Activated naive CD8-positive, alpha-beta T cell treated with anti-CD3 and anti-CD28 coated beads, Interleukin-2, amount 50 U/mL, for 24 hours (primary cell): Measurements from ENCODE around the gene APLP2.
"Not testable (repeated sequence)": the region's sequence is repeated elsewhere in the genome, so short reads cannot be mapped to it uniquely, and the experiment has no call there.

Source experiments
- ATAC-seq: fragments of 150-1000 bp; cut with Tn5 transposase; one replicate; pipeline ENCODE4 v1.10.0; 2021
- DNase-seq: peaks from one replicate; pipeline ENCODE4 v3.0.0; 2021
- H3K27ac Mint-ChIP-seq: one replicate; pipeline ENCODE4 v1.8.0; 2021; ENCODE audit warnings: mild to moderate bottlenecking, mixed read lengths
- H3K27me3 Mint-ChIP-seq: one replicate; pipeline ENCODE4 v1.8.0; 2021; ENCODE audit warnings: mixed read lengths
- H3K36me3 Mint-ChIP-seq: one replicate; pipeline ENCODE4 v1.8.0; 2021; ENCODE audit warnings: low read depth, mixed read lengths
- H3K4me1 Mint-ChIP-seq: one replicate; pipeline ENCODE4 v1.8.0; 2021; ENCODE audit warnings: mixed read lengths
- H3K4me3 Mint-ChIP-seq: one replicate; pipeline ENCODE4 v1.8.0; 2021; ENCODE audit warnings: mild to moderate bottlenecking, moderate library complexity, mixed read lengths
- H3K9me3 Mint-ChIP-seq: one replicate; pipeline ENCODE4 v1.8.0; 2021; ENCODE audit warnings: mixed read lengths

Gene APLP2

GRCh38 chr11:130070109-130070845 lies 583 bp downstream of the APLP2 start:
- peak; percentile 21 for ATAC-seq
- H3K4me3 Mint-ChIP-seq: peak overlapping the region; percentile 85
- no peaks in the 10 kb centered on the region for H3K36me3 Mint-ChIP-seq
- H3K27ac Mint-ChIP-seq: no peak overlapping the region
- peaks cover 26% of the 10 kb centered on the region for H3K4me1 Mint-ChIP-seq
- no peaks in the 10 kb centered on the region for H3K9me3 Mint-ChIP-seq
- no peaks in the 10 kb centered on the region for H3K27me3 Mint-ChIP-seq
- peak; percentile 56 for DNase-seq

DNA sequence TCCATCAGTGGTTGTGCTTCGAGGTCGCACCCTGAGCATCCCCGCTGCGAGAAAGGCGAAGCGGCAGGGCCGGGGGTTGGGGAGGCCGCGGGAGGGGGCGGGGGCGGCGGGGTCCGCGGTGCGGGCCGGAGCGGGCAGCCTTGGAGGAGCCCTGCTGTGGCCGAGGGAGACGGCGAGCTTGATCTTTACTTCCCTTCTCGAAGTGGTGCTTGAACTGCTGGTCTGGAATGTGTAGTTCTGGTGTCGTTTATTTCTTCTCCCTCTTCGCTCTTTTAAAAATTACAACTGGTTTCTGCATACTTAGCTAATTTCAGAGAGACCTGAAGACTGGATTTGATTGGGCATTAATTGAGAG lies 1.1 kb downstream of the APLP2 start:
- Mint-ChIP-seq H3K36me3 (no peaks in the 10 kb centered on the region), H3K27ac (peak overlapping the region; percentile 29), H3K27me3 (no peaks in the 10 kb centered on the region), H3K9me3 (no peaks in the 10 kb centered on the region), H3K4me1 (peaks cover 26% of the 10 kb centered on the region), H3K4me3 (peak overlapping the region; percentile 78)
- peak; percentile 9 for DNase-seq
- no peak for ATAC-seq

DNA sequence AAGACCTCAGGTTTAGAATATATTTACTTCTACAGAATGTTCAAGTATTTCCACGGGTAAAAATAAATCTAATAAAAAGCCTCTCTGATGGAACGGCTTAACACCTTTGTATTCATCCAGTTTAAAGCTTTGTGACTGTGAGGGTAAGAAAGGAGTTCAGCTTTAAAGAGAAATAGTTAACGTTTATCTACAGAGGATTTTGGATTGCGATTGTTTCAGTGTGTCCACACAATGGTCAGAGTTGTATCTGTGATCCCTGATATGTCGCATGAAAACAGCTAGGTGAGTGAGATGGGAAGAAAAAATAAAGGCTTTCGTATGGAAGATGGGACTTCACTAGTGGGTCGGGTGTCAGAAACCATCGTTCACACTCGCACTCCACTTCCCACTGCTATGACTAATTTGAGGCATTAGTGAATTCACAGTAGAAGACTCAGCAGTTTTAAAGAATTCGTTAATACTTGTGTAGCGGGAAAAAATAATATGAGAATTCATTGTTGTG lies 1.6 kb downstream of the APLP2 start:
- H3K4me1 Mint-ChIP-seq: peaks cover 26% of the 10 kb centered on the region
- H3K36me3 Mint-ChIP-seq: no peaks in the 10 kb centered on the region
- no peaks in the 10 kb centered on the region for H3K9me3 Mint-ChIP-seq
- peak overlapping the region; percentile 78 for H3K4me3 Mint-ChIP-seq
- no peak for ATAC-seq
- peak overlapping the region; percentile 29 for H3K27ac Mint-ChIP-seq
- H3K27me3 Mint-ChIP-seq: no peaks in the 10 kb centered on the region
- DNase-seq: no peak

DNA sequence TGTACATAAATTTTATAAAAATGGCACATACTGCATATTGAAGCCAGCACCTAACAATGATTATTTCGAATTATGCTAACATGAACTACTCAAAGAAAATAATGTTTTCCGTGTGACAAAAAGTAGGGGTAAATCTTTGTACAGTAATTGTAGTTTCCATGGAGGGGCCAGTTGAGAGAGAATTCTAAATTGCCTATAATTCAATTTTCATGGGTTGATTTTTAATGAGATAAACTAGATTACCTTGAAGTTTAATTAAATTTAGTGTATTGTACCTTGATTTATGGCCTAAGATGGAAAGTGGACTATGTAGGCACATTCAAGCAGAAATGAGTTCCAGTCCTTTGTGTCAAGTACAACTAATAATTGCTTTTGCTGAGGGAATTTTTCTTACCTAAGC lies 5.0 kb downstream of the APLP2 start:
- Mint-ChIP-seq H3K4me3 (no peak overlapping the region), H3K27ac (no peak overlapping the region), H3K36me3 (no peaks in the 10 kb centered on the region), H3K27me3 (no peaks in the 10 kb centered on the region), H3K4me1 (peaks cover 22% of the 10 kb centered on the region), H3K9me3 (no peaks in the 10 kb centered on the region)
- no peak for DNase-seq
- ATAC-seq: no peak

DNA sequence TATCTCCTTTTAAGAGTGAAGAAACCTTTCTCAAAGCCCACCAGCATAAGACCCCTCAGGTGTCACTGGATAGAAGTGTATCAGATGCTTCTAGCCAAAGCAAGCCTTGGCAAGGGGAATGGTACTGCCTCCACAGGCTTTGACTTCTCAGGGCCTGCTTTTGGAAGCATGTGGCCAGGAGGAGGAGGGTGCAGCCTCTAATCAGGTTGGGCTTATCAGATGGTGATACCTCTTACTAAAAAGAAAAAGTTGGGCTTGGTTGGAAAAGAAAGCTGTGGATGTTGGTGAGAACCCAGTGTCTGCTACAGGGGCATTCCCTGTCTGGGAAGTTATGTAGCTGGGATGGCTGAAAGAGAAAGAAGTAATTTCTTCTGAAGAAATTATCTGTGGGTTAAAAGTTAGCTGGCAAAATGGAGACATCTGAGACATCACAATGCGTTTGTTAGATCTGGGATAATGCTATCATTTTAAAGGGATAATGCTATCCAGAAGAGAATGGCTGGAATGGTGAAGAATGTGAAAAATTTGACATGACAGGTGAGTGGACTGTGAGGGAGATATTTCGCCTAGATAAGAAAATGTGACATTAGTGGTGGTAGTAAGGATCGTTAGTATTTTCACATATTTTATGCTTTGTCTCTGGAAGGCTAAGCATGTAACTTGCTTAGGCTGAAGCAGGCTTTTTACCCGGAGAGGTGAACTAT lies 7.2 kb downstream of the APLP2 start:
- Mint-ChIP-seq H3K4me1 (peaks cover 10% of the 10 kb centered on the region), H3K27me3 (no peaks in the 10 kb centered on the region), H3K36me3 (no peaks in the 10 kb centered on the region), H3K4me3 (no peak overlapping the region), H3K9me3 (no peaks in the 10 kb centered on the region), H3K27ac (no peak overlapping the region)
- DNase-seq (no peak), ATAC-seq (no peak)

- Mint-ChIP-seq H3K4me3 (no peak overlapping the region), H3K9me3 (no peaks in the 10 kb centered on the region), H3K36me3 (peaks cover 2% of the 10 kb centered on the region), H3K4me1 (peaks cover 9% of the 10 kb centered on the region), H3K27ac (no peak overlapping the region), H3K27me3 (no peaks in the 10 kb centered on the region)
- ATAC-seq (no peak), DNase-seq (no peak)
These were observed 8.0 kb downstream of the APLP2 start for GRCh38 chr11:130077671-130078070.

DNA sequence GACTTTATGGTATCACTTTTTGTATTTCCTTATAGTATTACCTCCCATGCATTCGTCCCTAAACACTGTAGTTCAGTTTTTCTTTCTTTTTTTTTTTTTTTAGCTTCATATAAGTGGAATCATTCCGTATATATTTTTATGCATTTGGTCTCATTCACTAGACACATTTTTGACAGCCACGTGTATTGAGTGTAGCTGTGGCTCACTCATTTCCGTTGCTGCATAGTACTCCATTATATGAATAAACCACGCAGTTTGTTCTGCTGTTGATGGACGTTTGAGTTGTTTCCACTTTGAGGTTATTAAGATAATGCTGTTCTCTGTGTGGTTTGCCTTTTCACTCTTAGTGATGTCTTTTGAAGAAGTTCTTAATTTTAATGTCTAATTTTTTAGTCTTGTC lies 8.4 kb downstream of the APLP2 start:
- Mint-ChIP-seq H3K4me3 (no peak overlapping the region), H3K36me3 (peaks cover 2% of the 10 kb centered on the region), H3K27me3 (no peaks in the 10 kb centered on the region), H3K4me1 (peaks cover 9% of the 10 kb centered on the region), H3K9me3 (no peaks in the 10 kb centered on the region), H3K27ac (no peak overlapping the region)
- no peak for ATAC-seq
- DNase-seq: no peak

DNA sequence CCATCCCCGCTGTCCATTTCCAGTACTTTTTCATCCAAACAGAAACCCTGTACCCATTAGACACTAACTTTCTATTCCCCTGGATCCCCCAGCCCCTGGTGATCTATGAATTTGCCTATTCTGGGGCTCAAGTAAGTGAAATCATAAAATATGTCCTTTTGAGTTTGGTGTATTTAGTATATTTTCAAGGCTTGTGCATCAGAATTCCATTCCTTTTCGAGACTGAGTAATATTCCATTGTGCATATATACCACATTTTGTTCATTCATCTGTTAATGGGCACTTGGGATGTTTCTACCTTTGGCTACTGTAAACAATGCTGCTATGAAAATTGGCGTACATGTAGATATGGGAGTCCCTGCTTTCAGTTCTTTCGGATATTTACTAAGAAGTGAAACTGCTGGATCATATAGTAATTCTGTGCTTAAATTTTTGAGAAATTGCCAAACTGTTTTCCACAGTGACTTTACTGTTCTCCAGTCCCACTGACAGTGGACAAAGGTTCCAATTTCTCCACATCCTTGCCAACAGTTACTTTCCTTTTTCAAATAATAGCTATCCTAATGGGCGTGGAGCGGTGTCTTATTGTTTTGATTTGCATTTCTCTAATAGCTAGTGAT lies 16.1 kb downstream of the APLP2 start:
- peaks cover 9% of the 10 kb centered on the region for H3K36me3 Mint-ChIP-seq
- DNase-seq (no peak), ATAC-seq (no peak)
- no peaks in the 10 kb centered on the region for H3K27me3 Mint-ChIP-seq
- peaks cover 11% of the 10 kb centered on the region for H3K4me1 Mint-ChIP-seq
- no peak overlapping the region for H3K4me3 Mint-ChIP-seq
- no peaks in the 10 kb centered on the region for H3K9me3 Mint-ChIP-seq
- H3K27ac Mint-ChIP-seq: no peak overlapping the region

DNA sequence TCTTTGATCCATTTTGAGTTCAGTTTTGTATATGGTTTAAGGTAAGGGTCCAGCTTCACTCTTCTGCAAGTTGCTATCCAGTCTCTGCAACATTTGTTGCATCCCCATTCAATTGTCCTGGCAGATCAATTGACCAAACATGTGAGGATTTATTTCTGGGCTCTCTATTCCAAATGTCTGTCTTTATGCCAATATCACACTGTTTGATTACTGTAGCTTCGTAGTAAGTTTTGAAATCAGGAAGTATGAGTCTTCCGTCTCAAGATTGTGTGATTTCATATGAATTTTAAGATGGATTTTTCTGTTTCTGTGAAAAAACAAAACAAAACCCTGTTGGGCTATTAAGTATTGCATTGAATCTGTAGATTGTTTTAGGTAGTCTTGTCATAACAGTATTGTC lies 17.0 kb downstream of the APLP2 start:
- no peaks in the 10 kb centered on the region for H3K9me3 Mint-ChIP-seq
- H3K36me3 Mint-ChIP-seq: peaks cover 9% of the 10 kb centered on the region
- no peak overlapping the region for H3K4me3 Mint-ChIP-seq
- no peak overlapping the region for H3K27ac Mint-ChIP-seq
- peaks cover 11% of the 10 kb centered on the region for H3K4me1 Mint-ChIP-seq
- H3K27me3 Mint-ChIP-seq: no peaks in the 10 kb centered on the region
- ATAC-seq (no peak), DNase-seq (no peak)

GRCh38 chr11:130087294-130087926 lies 17.7 kb downstream of the APLP2 start:
- no peak overlapping the region for H3K4me3 Mint-ChIP-seq

GRCh38 chr11:130088217-130088616 lies 18.5 kb downstream of the APLP2 start:
- no peaks in the 10 kb centered on the region for H3K9me3 Mint-ChIP-seq
- no peak overlapping the region for H3K27ac Mint-ChIP-seq
- no peak for ATAC-seq
- peaks cover 9% of the 10 kb centered on the region for H3K4me1 Mint-ChIP-seq
- H3K4me3 Mint-ChIP-seq: no peak overlapping the region
- H3K27me3 Mint-ChIP-seq: no peaks in the 10 kb centered on the region
- H3K36me3 Mint-ChIP-seq: peaks cover 7% of the 10 kb centered on the region
- DNase-seq: no peak

More at GRCh38 chr11:130087294-130087926, 17.7 kb downstream of the APLP2 start:
- no peaks in the 10 kb centered on the region for H3K9me3 Mint-ChIP-seq
- H3K4me1 Mint-ChIP-seq: peaks cover 10% of the 10 kb centered on the region
- H3K27me3 Mint-ChIP-seq: no peaks in the 10 kb centered on the region
- H3K27ac Mint-ChIP-seq: no peak overlapping the region
- DNase-seq (no peak), ATAC-seq (no peak)
- peaks cover 8% of the 10 kb centered on the region for H3K36me3 Mint-ChIP-seq

DNA sequence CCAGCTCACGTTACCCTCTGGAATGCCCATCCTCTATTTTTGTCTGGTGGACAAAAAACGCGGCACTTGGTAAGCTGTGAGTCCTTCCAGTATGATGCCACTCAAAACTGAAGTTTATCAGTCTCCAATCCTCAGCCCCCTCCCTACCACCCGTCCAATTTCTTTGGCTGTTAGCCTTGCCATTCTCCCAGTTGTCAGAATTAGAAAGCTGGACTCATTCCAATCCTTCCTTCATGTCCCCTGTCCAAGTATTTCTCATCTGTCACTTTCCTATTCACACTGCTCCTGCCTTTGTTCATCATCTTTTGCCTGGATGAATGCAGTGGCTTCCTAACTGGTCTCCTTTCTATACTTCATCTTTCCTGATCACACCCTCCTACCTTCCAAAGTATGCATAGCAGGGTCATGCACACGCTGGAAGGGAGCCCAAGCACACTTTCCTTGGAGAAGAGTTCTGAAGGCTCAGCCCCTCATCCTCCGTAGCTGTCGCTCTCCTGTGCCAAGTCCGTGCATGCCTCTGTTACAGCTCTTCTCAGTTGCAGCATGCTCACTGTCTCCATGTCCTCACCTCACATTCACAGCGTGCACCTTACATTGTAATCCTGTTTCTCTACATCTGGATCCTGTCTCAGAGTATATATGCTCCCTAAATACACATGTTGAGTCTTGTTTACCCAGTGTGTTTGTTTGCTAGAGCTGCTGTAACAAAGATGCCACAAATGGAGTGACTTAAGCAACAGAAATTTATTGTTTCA lies 19.4 kb downstream of the APLP2 start:
- Mint-ChIP-seq H3K9me3 (no peaks in the 10 kb centered on the region), H3K36me3 (peaks cover 7% of the 10 kb centered on the region), H3K4me3 (no peak overlapping the region), H3K27me3 (no peaks in the 10 kb centered on the region), H3K4me1 (peaks cover 12% of the 10 kb centered on the region), H3K27ac (no peak overlapping the region)
- ATAC-seq: no peak
- DNase-seq: no peak

DNA sequence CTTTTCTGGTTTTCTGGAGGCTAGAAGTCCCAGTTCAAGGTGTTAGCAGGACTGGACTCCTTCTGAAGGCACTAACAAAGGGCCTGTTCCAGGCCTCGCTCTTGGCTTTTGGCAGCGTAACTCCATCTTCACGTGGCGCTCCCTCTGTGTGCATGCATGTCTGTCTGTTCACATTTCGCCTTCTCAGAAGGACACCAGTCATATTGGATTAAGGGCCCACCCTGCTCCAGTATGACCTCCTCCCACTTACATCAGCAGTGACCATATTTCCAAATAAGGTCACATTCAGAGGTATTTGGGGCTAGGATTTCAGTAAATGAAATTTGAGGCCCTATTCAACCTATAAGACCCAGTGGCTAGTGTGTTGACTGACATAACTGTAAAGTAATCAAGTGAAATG lies 20.0 kb downstream of the APLP2 start:
- Mint-ChIP-seq H3K9me3 (no peaks in the 10 kb centered on the region), H3K27me3 (no peaks in the 10 kb centered on the region), H3K4me3 (no peak overlapping the region), H3K36me3 (peaks cover 4% of the 10 kb centered on the region), H3K4me1 (peaks cover 14% of the 10 kb centered on the region), H3K27ac (no peak overlapping the region)
- no peak for DNase-seq
- no peak for ATAC-seq

GRCh38 chr11:130090517-130090916 lies 20.8 kb downstream of the APLP2 start:
- ATAC-seq, H3K9me3 Mint-ChIP-seq, H3K36me3 Mint-ChIP-seq, H3K4me3 Mint-ChIP-seq, DNase-seq, H3K27ac Mint-ChIP-seq, H3K27me3 Mint-ChIP-seq: not testable (repeated sequence)
- H3K4me1 Mint-ChIP-seq: peaks cover 16% of the 10 kb centered on the region
